Glutamatergic neuron (in vitro differentiated cells): Measurements from ENCODE around the gene PPCDC. TPM values are rescaled to one million over a fixed set of nuclear protein-coding genes. Genes with fewer than 3 reads are reported as not detected.

ENCODE experiments used
- DNase-seq: peaks from one replicate; pipeline ENCODE4 v3.0.0; 2022
- H3K27ac Mint-ChIP-seq: one replicate; pipeline ENCODE4 v1.8.0; 2020; ENCODE audit warnings: mild to moderate bottlenecking, mixed read lengths, inconsistent platforms; ENCODE audit not compliant: unreplicated experiment
- H3K27me3 Mint-ChIP-seq: one replicate; pipeline ENCODE4 v1.8.0; 2020; ENCODE audit warnings: mild to moderate bottlenecking, moderate library complexity, mixed read lengths, inconsistent platforms; ENCODE audit not compliant: unreplicated experiment
- H3K36me3 Mint-ChIP-seq: one replicate; pipeline ENCODE4 v1.8.0; 2020; ENCODE audit warnings: mild to moderate bottlenecking, mixed read lengths, inconsistent platforms; ENCODE audit not compliant: unreplicated experiment
- H3K4me1 Mint-ChIP-seq: one replicate; pipeline ENCODE4 v1.8.0; 2020; ENCODE audit warnings: mild to moderate bottlenecking, low read depth, mixed read lengths, inconsistent platforms; ENCODE audit not compliant: unreplicated experiment
- H3K4me3 Mint-ChIP-seq: one replicate; pipeline ENCODE4 v1.8.0; 2020; ENCODE audit warnings: mild to moderate bottlenecking, mixed read lengths, inconsistent platforms; ENCODE audit not compliant: unreplicated experiment
- H3K9me3 Mint-ChIP-seq: one replicate; pipeline ENCODE4 v1.8.0; 2020; ENCODE audit warnings: mild to moderate bottlenecking, moderate library complexity, mixed read lengths, inconsistent platforms; ENCODE audit not compliant: unreplicated experiment
- total RNA-seq: library from RNA; stranded (reverse); fragmentation: NEBNext Ultra II Directional; extraction: Animal tissue kit (Norgen Biotek cat#: 25700); gene quantifications from one replicate; pipeline ENCODE4 v1.2.1, GENCODE V29; 2021; ENCODE audit not compliant: unreplicated experiment
- TF ChIP-seq, protein P1 (sequence below): fragments of 200-600 bp; sonication (generic); IDR thresholded peaks from one replicate; pipeline ENCODE4 v1.5.0; 2021; ENCODE audit not compliant: partially characterized antibody, unreplicated experiment

PPCDC gene
- total RNA-seq, 1 donor from 2014 or later, result 12.7 TPM

DNA sequence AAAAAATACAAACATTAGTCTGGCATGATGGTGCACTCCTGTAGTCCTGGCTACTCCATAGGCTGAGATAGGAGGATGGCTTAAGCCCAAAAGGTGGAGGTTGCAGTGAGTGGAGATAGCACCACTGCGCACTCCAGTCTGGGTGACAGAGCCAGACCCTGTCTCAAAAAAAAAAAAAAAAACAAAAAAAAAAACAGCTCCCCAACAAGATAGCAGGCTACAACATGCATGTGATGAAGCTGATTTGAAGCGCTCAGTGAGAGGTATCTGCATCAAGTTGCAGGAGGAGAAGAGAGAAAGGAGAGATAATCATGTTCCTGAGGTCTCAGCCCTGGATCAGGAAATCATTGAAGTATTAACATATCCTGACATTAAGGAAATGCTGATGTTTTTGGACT, 608 bp upstream of the PPCDC start:
- Mint-ChIP-seq H3K4me3 (no peak overlapping the region), H3K27me3 (peaks cover 9% of the 10 kb centered on the region), H3K36me3 (no peaks in the 10 kb centered on the region), H3K27ac (peak overlapping the region; percentile 96), H3K9me3 (peaks cover 6% of the 10 kb centered on the region), H3K4me1 (peaks cover 8% of the 10 kb centered on the region)
- TF ChIP-seq, protein P1, sequence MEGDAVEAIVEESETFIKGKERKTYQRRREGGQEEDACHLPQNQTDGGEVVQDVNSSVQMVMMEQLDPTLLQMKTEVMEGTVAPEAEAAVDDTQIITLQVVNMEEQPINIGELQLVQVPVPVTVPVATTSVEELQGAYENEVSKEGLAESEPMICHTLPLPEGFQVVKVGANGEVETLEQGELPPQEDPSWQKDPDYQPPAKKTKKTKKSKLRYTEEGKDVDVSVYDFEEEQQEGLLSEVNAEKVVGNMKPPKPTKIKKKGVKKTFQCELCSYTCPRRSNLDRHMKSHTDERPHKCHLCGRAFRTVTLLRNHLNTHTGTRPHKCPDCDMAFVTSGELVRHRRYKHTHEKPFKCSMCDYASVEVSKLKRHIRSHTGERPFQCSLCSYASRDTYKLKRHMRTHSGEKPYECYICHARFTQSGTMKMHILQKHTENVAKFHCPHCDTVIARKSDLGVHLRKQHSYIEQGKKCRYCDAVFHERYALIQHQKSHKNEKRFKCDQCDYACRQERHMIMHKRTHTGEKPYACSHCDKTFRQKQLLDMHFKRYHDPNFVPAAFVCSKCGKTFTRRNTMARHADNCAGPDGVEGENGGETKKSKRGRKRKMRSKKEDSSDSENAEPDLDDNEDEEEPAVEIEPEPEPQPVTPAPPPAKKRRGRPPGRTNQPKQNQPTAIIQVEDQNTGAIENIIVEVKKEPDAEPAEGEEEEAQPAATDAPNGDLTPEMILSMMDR, result no peak
- no peak for DNase-seq

DNA sequence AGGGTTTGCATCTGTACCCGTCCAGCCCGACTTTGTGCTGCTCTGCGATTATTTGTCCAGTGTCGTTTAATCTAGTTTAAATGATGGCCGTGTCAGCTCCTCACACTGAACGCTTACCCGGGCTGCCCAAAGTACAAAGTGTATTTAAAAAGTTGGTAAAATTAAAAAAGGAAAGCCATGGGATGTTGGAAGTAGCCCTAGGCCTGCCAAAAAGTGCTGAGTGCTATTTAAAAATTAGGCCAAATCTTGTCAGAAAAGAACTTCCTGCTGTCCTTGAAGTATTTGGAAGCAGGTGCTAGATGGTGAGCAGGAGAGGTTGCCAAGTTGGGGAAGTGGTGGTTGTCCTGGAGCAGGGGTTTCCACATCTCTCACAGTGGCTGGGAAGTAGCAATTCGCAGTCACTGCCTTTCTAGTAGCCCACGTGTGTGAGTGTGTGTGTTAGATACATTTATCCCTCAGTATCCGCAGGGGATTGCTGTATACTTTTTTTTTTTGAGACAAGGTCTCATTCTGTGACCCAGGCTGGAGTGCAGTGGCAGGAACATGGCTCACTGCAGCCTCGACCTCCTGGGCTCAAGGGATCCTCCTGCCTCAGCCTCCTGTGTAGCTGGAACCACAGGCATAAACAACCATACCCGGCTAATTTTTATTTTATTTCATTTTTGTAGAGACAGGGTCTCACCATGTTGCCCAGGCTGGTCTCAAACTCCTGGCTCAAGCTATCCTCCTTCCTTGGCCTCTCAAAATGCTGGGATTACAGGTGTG, 664 bp downstream of the PPCDC start:
- Mint-ChIP-seq H3K36me3 (no peaks in the 10 kb centered on the region), H3K4me3 (peak overlapping the region; percentile 95), H3K9me3 (peaks cover 7% of the 10 kb centered on the region), H3K4me1 (peaks cover 9% of the 10 kb centered on the region), H3K27ac (peak overlapping the region; percentile 96), H3K27me3 (peaks cover 9% of the 10 kb centered on the region)
- DNase-seq, result no peak
- TF ChIP-seq, protein P1, result no peak

DNA sequence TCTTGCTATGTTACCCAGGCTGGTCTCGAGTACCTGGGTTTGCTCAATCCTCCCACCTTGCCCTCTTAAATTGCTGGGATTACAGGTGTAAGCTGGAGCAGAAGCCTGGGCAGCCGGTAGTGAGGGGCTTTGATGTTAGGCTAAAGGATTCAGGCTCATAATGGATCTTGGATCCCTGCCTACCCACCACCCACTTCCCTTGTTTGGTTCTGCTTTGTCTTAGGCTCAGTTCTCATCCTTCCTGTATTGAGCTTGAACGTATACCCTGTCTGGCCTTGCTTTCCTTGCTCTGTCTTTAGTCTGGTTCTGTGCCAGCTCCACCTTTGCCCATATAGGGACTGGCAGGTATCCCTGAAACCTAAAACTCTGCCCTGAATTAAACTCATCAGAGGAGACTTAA, 1.7 kb downstream of the PPCDC start:
- H3K27me3 Mint-ChIP-seq, result peaks cover 9% of the 10 kb centered on the region
- H3K9me3 Mint-ChIP-seq, result peaks cover 6% of the 10 kb centered on the region
- no peak for DNase-seq
- peak overlapping the region; percentile 29 for H3K27ac Mint-ChIP-seq
- no peaks in the 10 kb centered on the region for H3K36me3 Mint-ChIP-seq
- H3K4me3 Mint-ChIP-seq, result peak overlapping the region; percentile 95
- TF ChIP-seq, protein P1, result no peak
- peaks cover 6% of the 10 kb centered on the region for H3K4me1 Mint-ChIP-seq

DNA sequence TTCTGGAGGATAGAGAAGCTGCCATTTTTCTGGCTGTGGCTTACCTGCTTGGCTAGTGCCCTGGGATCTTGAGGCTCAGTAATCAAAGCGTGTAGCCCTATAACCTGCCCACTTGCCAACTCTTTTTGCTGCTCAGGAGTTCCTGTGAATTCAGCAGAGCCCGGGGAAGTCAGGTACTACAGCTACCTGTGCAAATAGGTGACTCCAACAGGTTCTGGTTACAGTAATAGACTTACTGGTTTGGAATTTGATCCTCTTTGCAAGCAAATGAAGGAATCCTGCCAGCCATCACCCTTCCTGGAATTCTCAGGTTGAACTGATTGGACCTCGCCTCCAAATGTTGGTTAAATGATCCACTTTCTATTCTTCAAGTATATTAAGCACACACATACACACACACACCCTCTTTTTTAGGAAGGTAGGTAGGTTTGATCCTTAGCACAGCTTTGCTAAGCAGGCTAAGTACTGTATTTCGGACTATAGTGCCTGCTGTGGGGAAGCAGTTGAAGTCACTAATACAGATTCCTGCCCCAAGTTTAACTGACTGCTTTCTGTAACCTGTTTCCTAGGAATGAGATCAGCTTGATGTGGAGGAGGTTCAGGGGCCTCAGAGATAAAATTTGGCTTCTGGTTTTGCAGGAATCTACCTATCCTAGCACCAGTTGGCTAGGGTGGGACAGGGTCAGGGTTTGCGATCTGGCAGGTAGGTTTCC, 2.3 kb downstream of the PPCDC start:
- Mint-ChIP-seq H3K36me3 (no peaks in the 10 kb centered on the region), H3K27ac (no peak overlapping the region), H3K27me3 (peaks cover 8% of the 10 kb centered on the region), H3K9me3 (peaks cover 6% of the 10 kb centered on the region), H3K4me3 (no peak overlapping the region), H3K4me1 (peaks cover 6% of the 10 kb centered on the region)
- TF ChIP-seq, protein P1, result no peak
- no peak for DNase-seq

DNA sequence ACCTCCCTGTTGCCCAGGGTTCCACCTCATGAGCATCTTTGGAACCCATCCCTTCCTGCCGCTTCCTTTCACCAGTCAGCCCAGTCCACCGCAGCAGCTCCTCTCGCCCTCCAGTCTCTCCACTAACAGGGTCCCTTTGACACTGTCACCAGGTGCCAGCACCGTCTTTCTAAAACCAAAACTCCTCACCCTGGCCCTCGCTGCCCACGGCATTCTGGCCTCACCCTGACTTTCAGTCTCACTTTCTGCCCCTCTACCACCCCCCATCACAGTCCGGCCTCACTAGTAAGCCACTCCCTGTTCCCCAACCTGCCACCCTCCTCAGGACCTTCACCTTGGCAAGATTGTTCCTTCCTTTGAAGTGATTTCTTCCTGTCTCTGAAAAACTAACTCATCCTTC, 4.2 kb downstream of the PPCDC start:
- H3K4me1 Mint-ChIP-seq, result peaks cover 6% of the 10 kb centered on the region
- TF ChIP-seq, protein P1, result no peak
- no peaks in the 10 kb centered on the region for H3K36me3 Mint-ChIP-seq
- H3K27me3 Mint-ChIP-seq, result peaks cover 2% of the 10 kb centered on the region
- DNase-seq, result no peak
- no peak overlapping the region for H3K4me3 Mint-ChIP-seq
- no peak overlapping the region for H3K27ac Mint-ChIP-seq
- H3K9me3 Mint-ChIP-seq, result peaks cover 6% of the 10 kb centered on the region
